NK-92 (cell line): ENCODE measurements around the gene GNAT1.
"Not testable (repeated sequence)": the region's sequence is repeated elsewhere in the genome, so short reads cannot be mapped to it uniquely, and the experiment has no call there.

Experiments used
- DNase-seq: peaks from one replicate; lab custom pipeline; 2025; ENCODE audit not compliant: unreplicated experiment; lab: John Stamatoyannopoulos, UW

The GNAT1 gene

GRCh38 chr3:50217681-50218080, 26.3 kb downstream of the GNAT1 start:
- DNase-seq: no peak

- DNase-seq: no peak
Observed at GRCh38 chr3:50218448-50218847, 27.0 kb downstream of the GNAT1 start.

- DNase-seq: no peak
Observed at GRCh38 chr3:50219285-50219684, 27.9 kb downstream of the GNAT1 start.

GRCh38 chr3:50220109-50220508, 28.7 kb downstream of the GNAT1 start:
- DNase-seq: no peak

- DNase-seq: no peak
Observed at GRCh38 chr3:50221051-50221410, 29.6 kb downstream of the GNAT1 start.

GRCh38 chr3:50221411-50222168, 30.2 kb downstream of the GNAT1 start:
- no peak for DNase-seq

GRCh38 chr3:50222169-50222528, 30.7 kb downstream of the GNAT1 start:
- DNase-seq: no peak

GRCh38 chr3:50224639-50225038, 33.2 kb downstream of the GNAT1 start:
- DNase-seq: no peak

GRCh38 chr3:50226888-50227389, 35.5 kb downstream of the GNAT1 start:
- no peak for DNase-seq

- peak; percentile 7 for DNase-seq
Observed at GRCh38 chr3:50227390-50228183, 36.2 kb downstream of the GNAT1 start.

GRCh38 chr3:50228184-50228763, 36.9 kb downstream of the GNAT1 start:
- DNase-seq: not testable (repeated sequence)

- DNase-seq: no peak
Observed at GRCh38 chr3:50229490-50229889, 38.1 kb downstream of the GNAT1 start.

- no peak for DNase-seq
Observed at GRCh38 chr3:50230104-50230793, 38.8 kb downstream of the GNAT1 start.

- no peak for DNase-seq
Observed at GRCh38 chr3:50230794-50231125, 39.4 kb downstream of the GNAT1 start.

GRCh38 chr3:50231581-50231980, 40.2 kb downstream of the GNAT1 start:
- DNase-seq: no peak

GRCh38 chr3:50232303-50232702, 40.9 kb downstream of the GNAT1 start:
- no peak for DNase-seq

- DNase-seq: no peak
Observed at GRCh38 chr3:50233176-50233575, 41.8 kb downstream of the GNAT1 start.

GRCh38 chr3:50235716-50236483, 44.5 kb downstream of the GNAT1 start, which contains the start of gene GNAI2:
Gene GNAI2, plus strand, starts transcription at chr3:50236204. Its CDS starts 132 bp downstream, at chr3:50236336.
- DNase-seq: peak; percentile 93

GRCh38 chr3:50236484-50237132, 45.2 kb downstream of the GNAT1 start:
- DNase-seq: no peak

- DNase-seq: no peak
Observed at GRCh38 chr3:50237133-50237651, 45.8 kb downstream of the GNAT1 start.
